SK-N-SH (cell line): ENCODE measurements around the gene TFB2M. TPM values are rescaled to one million over a fixed set of nuclear protein-coding genes. Genes with fewer than 3 reads are reported as not detected.

Experiments used
- CTCF ChIA-PET: fragments of 300-600, 350-600 bp; formaldehyde crosslinking; extraction: SDS; loops from one replicate; lab custom pipeline; 2021; lab: Yijun Ruan, JAX
- POLR2A ChIA-PET: fragments of 350-600 bp; sonication (Branson Sonifier 250); formaldehyde crosslinking; extraction: SDS; loops from one replicate; lab custom pipeline; 2020; ENCODE audit warnings: antibody characterized with exemption, inconsistent platforms; lab: Yijun Ruan, JAX
- DNase-seq: peaks from one replicate; pipeline ENCODE4 v3.0.0; 2012
- H2AFZ ChIP-seq: fragments of 200-600 bp; sonication (generic); 2 replicates; pipeline ENCODE4 v1.8.1; 2016; ENCODE audit warnings: antibody characterized with exemption, mild to moderate bottlenecking, low read depth
- H3F3A ChIP-seq: fragments of 200-600 bp; sonication (generic); replicated peaks from 2 replicates; pipeline ENCODE3; 2016; ENCODE audit warnings: antibody characterized with exemption, mild to moderate bottlenecking; ENCODE audit not compliant: insufficient read depth
- H3K27ac ChIP-seq, 2 experiments: fragments of 200-500 bp in 1 of 2; fragments of 200-600 bp in 1 of 2; sonication (Bioruptor generic) in 1 of 2; sonication (generic), shearing (Covaris generic) in 1 of 2; 2 replicates each; pipeline versions ENCODE4 v1.5.1 to v1.6.1; 2014 to 2016; ENCODE audit warnings: low read depth in 2 of 2, inconsistent platforms in 1 of 2, low read length in 1 of 2, mild to moderate bottlenecking in 1 of 2, mixed read lengths in 1 of 2
- H3K27me3 ChIP-seq: fragments of 200-600 bp; sonication (generic), shearing (Covaris generic); 2 replicates; pipeline ENCODE4 v1.6.1; 2016; ENCODE audit warnings: mixed run types; ENCODE audit not compliant: insufficient read depth
- H3K36me3 ChIP-seq, 2 experiments: fragments of 200-500 bp in 1 of 2; fragments of 200-600 bp in 1 of 2; sonication (Bioruptor generic) in 1 of 2; sonication (generic) in 1 of 2; replicated peaks in 1 of 2; 2 replicates each; pipeline versions ENCODE3 to v1.5.1; 2014 to 2016; ENCODE audit warnings: low read length in 1 of 2, mild to moderate bottlenecking in 1 of 2; ENCODE audit not compliant: insufficient read depth in 2 of 2, control insufficient read depth in 1 of 2
- H3K4me1 ChIP-seq, 2 experiments: fragments of 200-500 bp in 1 of 2; fragments of 200-600 bp in 1 of 2; sonication (Bioruptor generic) in 1 of 2; sonication (generic), shearing (Covaris generic) in 1 of 2; 2 replicates each; pipeline versions ENCODE4 v1.5.1 to v1.6.1; 2014 to 2016; ENCODE audit warnings: low read depth in 1 of 2, low read length in 1 of 2, mixed run types in 1 of 2; ENCODE audit not compliant: insufficient read depth in 2 of 2, control insufficient read depth in 1 of 2
- H3K4me2 ChIP-seq: fragments of 200-600 bp; sonication (generic), shearing (Covaris generic); 2 replicates; pipeline ENCODE4 v1.6.1; 2017; ENCODE audit warnings: mixed run types
- H3K4me3 ChIP-seq, 2 experiments: fragments of 200-500 bp in 1 of 2; fragments of 200-600 bp in 1 of 2; sonication (Bioruptor generic) in 1 of 2; sonication (generic), shearing (Covaris generic) in 1 of 2; 2 replicates each; pipeline versions ENCODE4 v1.5.1 to v1.8.1; 2014 to 2016; ENCODE audit warnings: low read depth in 2 of 2, inconsistent platforms in 1 of 2, low read length in 1 of 2, mild to moderate bottlenecking in 1 of 2, mixed read lengths in 1 of 2, moderate library complexity in 1 of 2
- H3K79me2 ChIP-seq: fragments of 200-600 bp; sonication (generic); 2 replicates; pipeline ENCODE4 v1.8.1; 2017; ENCODE audit warnings: mild to moderate bottlenecking; ENCODE audit not compliant: insufficient read depth
- H3K9ac ChIP-seq: fragments of 200-600 bp; sonication (generic); 2 replicates; pipeline ENCODE4 v1.6.1; 2017; ENCODE audit warnings: mixed run types
- H3K9me2 ChIP-seq: fragments of 200-600 bp; sonication (generic); 2 replicates; pipeline ENCODE4 v1.6.1; 2017; ENCODE audit warnings: mixed run types
- H3K9me3 ChIP-seq: fragments of 200-600 bp; sonication (generic); 2 replicates; pipeline ENCODE4 v1.6.1; 2017; ENCODE audit warnings: mixed run types, mild to moderate bottlenecking, moderate library complexity
- H4K20me1 ChIP-seq: fragments of 200-600 bp; sonication (generic); 2 replicates; pipeline ENCODE4 v1.6.1; 2017; ENCODE audit warnings: mild to moderate bottlenecking, mixed run types; ENCODE audit not compliant: insufficient read depth
- FOXJ3 ChIP-seq: sonication (generic); formaldehyde crosslinking; IDR thresholded peaks from 2 replicates; pipeline ENCODE4 v1.5.1; 2020; ENCODE audit warnings: mild to moderate bottlenecking, missing genetic modification reagents
- GATA2 ChIP-seq: sonication (generic); formaldehyde crosslinking; IDR thresholded peaks from 2 replicates; pipeline ENCODE4 v1.5.0; 2020; ENCODE audit warnings: mild to moderate bottlenecking, missing genetic modification reagents
- JUND ChIP-seq: IDR thresholded peaks from 2 replicates; pipeline ENCODE4 v1.4.0; 2012
- NFIC ChIP-seq: IDR thresholded peaks from 2 replicates; pipeline ENCODE4 v1.4.0; 2012; ENCODE audit warnings: borderline replicate concordance
- RAD21 ChIP-seq: IDR thresholded peaks from 2 replicates; pipeline ENCODE4 v1.6.1; 2012; ENCODE audit warnings: mild to moderate bottlenecking, low read length
- RFX5 ChIP-seq: IDR thresholded peaks from 2 replicates; pipeline ENCODE4 v1.6.1; 2012; ENCODE audit warnings: mild to moderate bottlenecking, improper control_type of control experiment, low read length
- SIN3A ChIP-seq: IDR thresholded peaks from 2 replicates; pipeline ENCODE4 v1.6.1; 2012; ENCODE audit warnings: low read depth, mild to moderate bottlenecking, low read length, moderate library complexity, borderline replicate concordance
- SMC3 ChIP-seq: IDR thresholded peaks from 2 replicates; pipeline ENCODE4 v1.6.1; 2012; ENCODE audit warnings: low read depth, low read length, improper control_type of control experiment
- WGBS: methylation state at CpG from one replicate; pipeline ENCODE4 v1.1.6; 2017; ENCODE audit warnings: low lambda C conversion rate; 5-methylcytosine and 5-hydroxymethylcytosine counted together
- polyA plus RNA-seq, 3 experiments: library from polyadenylated mRNA; depleted of rRNA; stranded (reverse); fragments of >200 nt; gene quantifications; 2 replicates each; pipeline ENCODE4 v1.2.3, GENCODE V29; 2012
- TF ChIP-seq, protein P1 (sequence below): IDR thresholded peaks from 2 replicates; pipeline ENCODE4 v1.4.0; 2012; ENCODE audit warnings: low read depth, borderline replicate concordance
- TF ChIP-seq, protein P2 (sequence below): fragments of 200-600 bp; sonication (generic); IDR thresholded peaks from 2 replicates; pipeline ENCODE4 v1.6.1; 2017; ENCODE audit warnings: antibody characterized with exemption, mild to moderate bottlenecking, moderate library complexity

The TFB2M gene
- polyA plus RNA-seq, 1 of the 3 experiments (the other 2 are of a cell fraction): 17.3 TPM

GRCh38 chr1:246515390-246516005 is 50.6 kb downstream of the TFB2M start:
- Histone ChIP-seq H3K79me2 (no peaks in the 10 kb centered on the region), H3K4me2 (no peak overlapping the region), H4K20me1 (no peaks in the 10 kb centered on the region), H3K4me1 (no peaks in the 10 kb centered on the region), H2AFZ (no peak overlapping the region), H3K9me3 (no peaks in the 10 kb centered on the region; the same call in 1 of the 2 replicates), H3K9ac (no peak overlapping the region), H3K9me2 (no peaks in the 10 kb centered on the region), H3K36me3 (no peaks in the 10 kb centered on the region), H3K4me3 (no peak overlapping the region), H3K27ac (no peak overlapping the region), H3K27me3 (no peaks in the 10 kb centered on the region), H3F3A (no peaks in the 10 kb centered on the region)
- CTCF ChIA-PET: no interaction called here
- DNase-seq: no peak
- POLR2A ChIA-PET: no interaction called here
- WGBS: 9% methylated on average over 3 of the region's 3 CpGs
- no peak for TF ChIP-seq SMC3
- no peak for TF ChIP-seq NFIC
- TF ChIP-seq, protein P1, sequence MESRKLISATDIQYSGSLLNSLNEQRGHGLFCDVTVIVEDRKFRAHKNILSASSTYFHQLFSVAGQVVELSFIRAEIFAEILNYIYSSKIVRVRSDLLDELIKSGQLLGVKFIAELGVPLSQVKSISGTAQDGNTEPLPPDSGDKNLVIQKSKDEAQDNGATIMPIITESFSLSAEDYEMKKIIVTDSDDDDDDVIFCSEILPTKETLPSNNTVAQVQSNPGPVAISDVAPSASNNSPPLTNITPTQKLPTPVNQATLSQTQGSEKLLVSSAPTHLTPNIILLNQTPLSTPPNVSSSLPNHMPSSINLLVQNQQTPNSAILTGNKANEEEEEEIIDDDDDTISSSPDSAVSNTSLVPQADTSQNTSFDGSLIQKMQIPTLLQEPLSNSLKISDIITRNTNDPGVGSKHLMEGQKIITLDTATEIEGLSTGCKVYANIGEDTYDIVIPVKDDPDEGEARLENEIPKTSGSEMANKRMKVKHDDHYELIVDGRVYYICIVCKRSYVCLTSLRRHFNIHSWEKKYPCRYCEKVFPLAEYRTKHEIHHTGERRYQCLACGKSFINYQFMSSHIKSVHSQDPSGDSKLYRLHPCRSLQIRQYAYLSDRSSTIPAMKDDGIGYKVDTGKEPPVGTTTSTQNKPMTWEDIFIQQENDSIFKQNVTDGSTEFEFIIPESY: no peak
- TF ChIP-seq, protein P2, sequence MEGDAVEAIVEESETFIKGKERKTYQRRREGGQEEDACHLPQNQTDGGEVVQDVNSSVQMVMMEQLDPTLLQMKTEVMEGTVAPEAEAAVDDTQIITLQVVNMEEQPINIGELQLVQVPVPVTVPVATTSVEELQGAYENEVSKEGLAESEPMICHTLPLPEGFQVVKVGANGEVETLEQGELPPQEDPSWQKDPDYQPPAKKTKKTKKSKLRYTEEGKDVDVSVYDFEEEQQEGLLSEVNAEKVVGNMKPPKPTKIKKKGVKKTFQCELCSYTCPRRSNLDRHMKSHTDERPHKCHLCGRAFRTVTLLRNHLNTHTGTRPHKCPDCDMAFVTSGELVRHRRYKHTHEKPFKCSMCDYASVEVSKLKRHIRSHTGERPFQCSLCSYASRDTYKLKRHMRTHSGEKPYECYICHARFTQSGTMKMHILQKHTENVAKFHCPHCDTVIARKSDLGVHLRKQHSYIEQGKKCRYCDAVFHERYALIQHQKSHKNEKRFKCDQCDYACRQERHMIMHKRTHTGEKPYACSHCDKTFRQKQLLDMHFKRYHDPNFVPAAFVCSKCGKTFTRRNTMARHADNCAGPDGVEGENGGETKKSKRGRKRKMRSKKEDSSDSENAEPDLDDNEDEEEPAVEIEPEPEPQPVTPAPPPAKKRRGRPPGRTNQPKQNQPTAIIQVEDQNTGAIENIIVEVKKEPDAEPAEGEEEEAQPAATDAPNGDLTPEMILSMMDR: no peak
- TF ChIP-seq RFX5: no peak
- TF ChIP-seq RAD21: no peak
- no peak for TF ChIP-seq FOXJ3 (CRISPR knock-in tag)
- no peak for TF ChIP-seq JUND
- no peak for TF ChIP-seq GATA2

DNA sequence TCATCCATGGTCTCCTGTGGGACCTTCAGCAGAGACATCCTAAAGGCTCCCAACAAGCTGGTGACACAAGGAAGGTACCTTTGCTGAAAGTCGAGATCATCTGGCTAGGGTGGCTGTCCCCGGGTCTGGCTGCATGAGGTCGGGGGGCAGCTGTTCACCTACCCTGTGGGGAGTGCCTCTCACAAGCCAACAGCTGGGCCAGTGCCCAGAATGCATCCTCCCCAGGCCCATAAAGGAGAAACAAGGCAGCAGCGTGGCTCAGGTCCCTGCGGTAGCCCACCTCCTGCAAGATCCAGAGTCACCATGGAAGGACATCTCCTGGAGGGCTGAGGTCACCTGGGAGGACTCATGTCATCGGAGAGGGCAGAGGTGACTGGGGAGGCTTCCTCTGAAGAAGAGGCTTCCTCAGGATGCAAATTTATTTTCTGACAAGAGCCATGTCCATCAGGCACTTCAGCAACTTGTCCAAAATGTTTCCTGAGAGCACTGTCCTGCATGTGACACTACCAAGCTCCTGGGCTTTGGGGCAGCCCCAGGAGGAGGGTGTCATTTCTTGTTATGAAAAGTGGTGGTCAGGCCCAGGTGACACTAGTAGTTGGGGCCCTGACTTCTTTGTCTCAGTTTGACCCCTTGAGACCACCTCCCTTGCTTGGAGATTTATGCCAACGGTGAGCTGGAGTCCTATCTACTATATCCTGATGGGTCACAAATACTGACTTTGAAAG is 52.3 kb downstream of the TFB2M start:
- H3K27me3 ChIP-seq: no peaks in the 10 kb centered on the region
- no peak overlapping the region for H3K4me3 ChIP-seq
- H3K79me2 ChIP-seq: no peaks in the 10 kb centered on the region
- POLR2A ChIA-PET: no interaction called here
- no peak overlapping the region for H3K27ac ChIP-seq
- H3F3A ChIP-seq: no peaks in the 10 kb centered on the region
- no peak for DNase-seq
- no peaks in the 10 kb centered on the region for H4K20me1 ChIP-seq
- no peak overlapping the region for H2AFZ ChIP-seq
- no peak overlapping the region for H3K4me2 ChIP-seq
- H3K9me3 ChIP-seq: no peaks in the 10 kb centered on the region; the same call in 1 of the 2 replicates
- H3K4me1 ChIP-seq: no peaks in the 10 kb centered on the region
- CTCF ChIA-PET: no interaction called here
- H3K9me2 ChIP-seq: no peaks in the 10 kb centered on the region
- no peaks in the 10 kb centered on the region for H3K36me3 ChIP-seq
- TF ChIP-seq, protein P2: no peak
- no peak for TF ChIP-seq SMC3
- TF ChIP-seq SIN3A: no peak
- H3K9ac ChIP-seq: no peak overlapping the region
- WGBS: 53% methylated on average over 2 of the region's 7 CpGs
